NCI-H128 (cell line): ENCODE measurements around the gene KIF3A.

Source experiments
- DNase-seq: peaks from one replicate; lab custom pipeline; 2025; ENCODE audit not compliant: unreplicated experiment; lab: John Stamatoyannopoulos, UW

The KIF3A gene

DNA sequence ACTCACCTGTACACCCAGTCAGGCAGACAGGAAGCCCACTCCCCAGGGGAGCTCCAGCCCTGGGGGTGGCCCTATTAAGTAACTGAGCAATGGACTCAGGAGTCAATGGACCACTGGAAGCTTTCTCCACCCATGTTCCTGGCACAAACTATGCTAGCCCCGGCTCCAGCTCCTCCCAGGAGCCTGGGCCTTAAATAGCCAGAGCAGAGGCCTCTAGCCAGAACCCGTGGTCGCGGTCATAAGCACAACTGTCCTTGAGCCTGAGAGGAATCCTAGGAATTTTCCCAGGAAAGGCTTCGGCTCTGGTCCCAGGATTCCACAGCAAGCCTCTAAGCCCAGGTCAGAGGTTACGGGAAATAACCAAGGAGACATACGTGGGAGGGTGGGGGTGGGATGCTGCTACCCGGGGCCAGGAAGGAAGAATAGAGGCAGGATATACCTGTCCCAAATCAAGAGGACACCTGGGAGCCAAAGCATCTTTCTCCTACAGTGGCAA, 34.2 kb upstream of the KIF3A start:
- no peak for DNase-seq

DNA sequence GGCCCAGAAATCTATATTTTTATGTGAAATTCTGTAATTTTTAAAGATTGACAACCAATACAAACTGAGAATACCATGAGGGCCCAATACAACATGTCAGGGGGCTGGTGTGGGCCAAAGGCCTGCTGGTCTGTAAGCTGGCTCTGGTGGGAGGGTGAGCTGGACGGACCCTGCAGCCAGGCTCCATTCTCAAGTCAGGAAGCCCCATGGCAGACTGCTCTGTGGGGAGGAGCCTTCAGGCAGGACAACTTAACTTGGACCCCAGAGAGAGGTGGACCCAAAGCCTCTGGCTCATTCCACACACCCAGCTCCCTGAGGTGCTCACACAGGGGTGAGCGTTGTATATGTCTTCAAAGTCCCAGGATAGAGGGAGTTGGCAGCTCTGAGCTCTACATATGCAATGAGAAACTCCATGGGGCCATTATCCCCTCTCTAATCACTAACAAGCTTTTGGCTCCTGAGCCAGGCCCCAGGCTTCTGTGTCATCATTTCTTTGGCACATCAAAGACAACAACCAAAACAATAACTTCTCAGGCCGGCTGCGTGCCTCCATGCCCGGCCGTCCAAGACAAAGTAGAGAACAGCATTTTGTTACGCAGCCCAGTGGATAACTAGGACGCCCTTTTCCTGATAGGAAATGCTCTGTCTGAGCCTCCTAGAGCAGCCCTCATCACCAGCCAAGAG, 33.3 kb upstream of the KIF3A start:
- DNase-seq: no peak

DNA sequence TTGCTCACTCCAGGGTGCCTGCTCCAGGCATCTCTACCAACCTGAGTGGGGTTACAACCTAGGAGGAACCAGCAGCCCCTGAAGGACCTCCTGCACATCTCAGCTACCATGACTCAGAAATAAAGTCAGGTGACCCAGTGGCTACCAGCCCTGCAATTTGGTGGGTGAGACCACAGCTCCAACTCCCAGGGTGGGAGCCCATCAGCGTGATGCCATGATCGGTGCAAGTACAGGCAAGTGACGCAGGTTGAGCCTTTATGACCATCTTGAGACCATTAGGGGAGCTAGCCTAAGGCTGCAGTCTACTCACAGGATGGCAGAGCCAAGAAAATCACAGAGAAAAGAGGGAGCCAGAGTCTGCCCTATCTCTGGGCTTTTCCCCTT, 31.1 kb upstream of the KIF3A start:
- no peak for DNase-seq

- no peak for DNase-seq
Observed at GRCh38 chr5:132767150-132767549, 29.8 kb upstream of the KIF3A start.

- no peak for DNase-seq
Observed at GRCh38 chr5:132766806-132767055, 29.4 kb upstream of the KIF3A start.

DNA sequence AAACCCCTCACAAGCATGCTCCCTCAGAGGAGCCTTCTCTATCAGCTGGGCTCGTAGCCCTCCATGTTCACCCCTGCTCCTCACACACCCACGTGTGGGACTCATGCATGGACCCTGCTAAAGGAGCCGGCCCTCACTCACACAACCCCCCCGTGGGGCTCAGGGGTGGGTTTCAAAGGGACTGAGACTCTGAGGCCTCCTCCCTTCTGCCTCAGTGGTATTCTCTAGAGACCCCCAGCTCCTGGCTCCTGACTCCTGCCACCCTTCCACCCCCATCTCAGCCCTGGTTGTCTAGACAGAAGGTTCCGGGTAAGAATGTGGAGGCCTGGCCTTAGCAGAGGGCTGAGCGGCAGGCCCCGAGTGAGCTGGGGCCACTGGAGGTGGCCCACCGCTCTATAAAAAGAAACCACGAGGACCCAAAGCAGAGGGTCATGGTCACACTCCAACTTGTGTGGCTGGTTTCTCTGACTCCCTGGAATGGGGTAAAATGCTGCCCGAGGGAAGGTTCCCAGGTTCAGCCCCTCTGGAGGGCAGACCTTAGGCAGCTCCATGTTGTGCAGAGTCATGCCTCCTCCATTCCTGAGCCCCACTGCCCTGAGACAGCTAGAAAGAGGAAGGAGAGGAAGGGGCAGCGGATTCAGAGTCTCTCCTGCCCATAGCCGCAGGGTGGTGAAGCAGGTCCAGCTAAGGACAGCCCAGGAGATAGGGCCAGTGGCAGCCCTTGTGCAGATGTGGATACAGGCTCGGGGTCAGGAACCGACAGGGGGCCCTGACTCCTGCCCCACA, 28.9 kb upstream of the KIF3A start:
- no peak for DNase-seq

GRCh38 chr5:132765311-132766019, 28.1 kb upstream of the KIF3A start:
- DNase-seq: no peak

DNA sequence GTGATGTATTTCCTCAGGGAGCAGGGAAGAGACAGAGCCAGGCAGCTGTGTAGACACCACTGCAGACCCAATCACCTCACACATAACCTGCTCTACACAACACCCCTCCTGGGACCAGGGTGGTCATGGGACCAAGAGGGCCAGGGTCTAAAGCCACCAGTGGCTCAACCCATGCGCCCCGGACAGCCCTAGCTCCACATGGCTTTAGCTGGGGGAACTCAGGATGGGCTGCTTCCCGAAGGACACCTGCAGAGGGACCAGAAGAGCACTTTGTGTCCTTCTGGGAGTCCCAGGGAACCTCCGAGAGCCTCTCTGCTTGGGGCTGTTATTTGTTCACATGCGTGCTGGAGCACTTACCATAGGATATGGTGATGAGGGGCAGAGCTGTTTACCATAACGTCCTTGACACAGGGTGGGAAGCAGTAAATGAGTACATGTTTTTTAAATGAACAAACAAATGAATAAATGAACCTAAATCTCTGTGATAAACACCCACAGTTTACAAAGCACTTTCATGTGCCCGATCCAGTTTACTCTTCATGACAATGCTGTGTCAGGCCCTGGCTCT, 27.4 kb upstream of the KIF3A start:
- DNase-seq: no peak

- no peak for DNase-seq
Observed at GRCh38 chr5:132764051-132764450, 26.7 kb upstream of the KIF3A start.

DNA sequence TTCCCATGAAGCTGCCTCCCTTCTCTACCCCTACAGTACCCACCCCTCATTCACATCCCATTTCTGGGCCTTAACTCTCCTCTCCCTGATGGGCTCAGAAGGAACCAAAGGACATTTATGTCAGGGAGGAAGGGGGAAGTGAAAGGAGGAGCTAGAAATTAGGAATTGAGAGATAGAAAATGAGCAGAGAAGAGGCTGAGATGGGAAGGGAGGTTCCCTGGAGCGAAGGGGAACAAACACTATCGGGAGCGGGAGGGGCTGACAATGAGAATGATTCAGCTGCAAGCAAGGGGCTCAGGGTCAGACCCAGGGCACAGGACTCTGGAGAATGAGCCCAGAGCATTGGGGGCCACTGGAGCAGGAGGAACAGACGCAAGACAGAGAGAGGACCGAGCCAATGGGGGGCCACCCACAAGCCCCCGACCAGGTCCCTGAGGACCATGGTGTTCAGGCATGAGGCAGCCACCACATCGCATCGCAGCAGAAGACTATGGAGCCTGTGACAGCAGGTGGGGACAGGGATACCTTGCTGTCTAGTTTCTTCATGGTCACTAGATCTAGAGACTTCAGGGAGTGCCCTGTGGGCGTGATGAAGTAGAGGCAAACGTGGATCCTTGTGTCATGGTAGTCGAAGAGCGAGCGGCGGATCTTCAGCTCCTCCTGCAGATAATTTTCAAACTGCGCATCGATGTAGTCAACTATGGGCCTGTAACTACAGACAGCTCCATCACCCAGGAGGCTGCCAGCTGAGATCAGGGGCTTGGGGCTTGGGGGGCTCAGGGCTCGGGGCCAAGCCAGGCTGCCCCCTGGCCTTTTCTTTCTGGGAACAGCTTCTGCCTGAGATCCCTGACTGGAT, 26.1 kb upstream of the KIF3A start:
- DNase-seq: no peak

DNA sequence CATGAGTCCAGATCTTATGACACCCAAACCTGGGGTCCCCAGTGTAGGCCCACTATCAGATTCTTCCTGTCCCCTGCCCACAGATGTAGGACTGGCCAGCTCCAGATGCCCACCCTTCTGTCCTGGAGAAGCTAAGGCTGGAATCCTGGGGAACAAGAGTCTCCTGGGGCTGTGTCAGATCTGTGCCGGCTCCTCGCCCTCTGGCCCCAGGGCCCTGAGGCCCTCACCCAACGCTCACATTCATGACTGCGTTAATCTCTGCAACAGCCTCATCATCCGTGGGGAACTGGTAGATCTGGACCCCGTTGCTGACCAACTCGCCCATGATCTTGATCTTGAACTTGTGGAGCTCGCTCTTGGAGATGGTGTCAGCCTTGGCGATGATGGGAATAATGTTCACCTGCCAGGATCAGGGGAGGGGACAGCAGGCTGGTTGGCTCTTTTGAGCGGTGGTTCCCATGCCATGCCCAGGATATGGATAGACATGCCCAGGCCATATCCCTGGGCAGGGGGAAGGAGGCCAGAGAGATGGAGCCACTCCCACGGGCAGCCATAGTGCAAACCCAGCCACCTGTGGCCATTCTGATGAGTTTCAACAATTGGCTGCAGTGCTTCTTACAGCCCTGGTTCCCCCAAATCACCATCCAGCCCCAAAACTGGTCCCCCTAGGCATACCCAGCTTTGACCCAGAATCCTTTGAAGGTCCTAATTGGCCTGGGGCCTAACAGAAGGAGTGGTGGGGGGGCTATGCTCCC, 25.1 kb upstream of the KIF3A start:
- DNase-seq: no peak

DNA sequence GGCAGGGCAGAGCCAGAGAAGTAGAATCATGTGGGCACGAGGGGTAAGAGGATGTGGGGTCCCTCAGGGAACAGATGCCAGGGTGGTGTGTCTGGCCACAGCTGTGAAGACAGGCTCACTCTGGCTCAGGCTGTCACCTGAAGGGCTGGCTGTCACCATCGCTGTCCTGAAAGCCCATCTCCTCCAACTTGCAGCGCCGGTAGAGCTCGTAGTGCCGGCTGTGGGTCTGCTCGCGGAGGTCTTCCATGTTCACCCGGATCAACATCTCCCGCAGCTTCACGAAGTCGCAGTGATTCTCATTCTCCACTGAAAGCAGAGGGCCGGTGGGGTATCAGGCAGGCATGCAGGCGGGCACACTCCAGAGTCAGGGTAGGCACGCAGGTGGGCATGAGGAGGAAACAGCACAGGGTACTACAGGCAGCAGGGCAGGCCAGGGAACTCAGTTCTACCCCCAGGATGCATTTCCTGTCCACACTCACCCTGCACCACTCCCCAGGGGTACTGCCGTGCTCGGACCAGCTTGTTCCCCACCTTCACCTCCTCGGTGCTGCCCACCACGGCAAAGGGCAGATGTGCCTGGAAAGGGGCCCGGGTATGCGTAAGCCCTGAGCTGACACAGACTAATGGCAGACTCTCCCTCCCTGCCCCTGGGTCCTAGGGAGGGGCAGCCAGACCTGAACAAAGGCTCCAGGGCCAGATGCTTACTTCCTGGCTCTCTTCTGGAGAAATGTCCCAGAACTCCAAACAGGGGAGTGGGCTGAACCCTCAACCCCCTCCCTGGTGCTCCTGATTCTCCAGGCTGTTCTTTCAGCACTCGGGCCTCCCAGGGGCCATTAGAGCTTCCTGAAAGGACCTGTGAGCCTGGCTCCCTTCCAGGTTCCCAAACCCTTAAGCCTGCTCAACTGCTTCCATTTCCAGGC, 24.2 kb upstream of the KIF3A start:
- DNase-seq: no peak

GRCh38 chr5:132760601-132761317, 23.4 kb upstream of the KIF3A start:
- DNase-seq: no peak

GRCh38 chr5:132760049-132760420, 22.7 kb upstream of the KIF3A start:
- DNase-seq: no peak

GRCh38 chr5:132759114-132760048, 22.0 kb upstream of the KIF3A start:
- no peak for DNase-seq

DNA sequence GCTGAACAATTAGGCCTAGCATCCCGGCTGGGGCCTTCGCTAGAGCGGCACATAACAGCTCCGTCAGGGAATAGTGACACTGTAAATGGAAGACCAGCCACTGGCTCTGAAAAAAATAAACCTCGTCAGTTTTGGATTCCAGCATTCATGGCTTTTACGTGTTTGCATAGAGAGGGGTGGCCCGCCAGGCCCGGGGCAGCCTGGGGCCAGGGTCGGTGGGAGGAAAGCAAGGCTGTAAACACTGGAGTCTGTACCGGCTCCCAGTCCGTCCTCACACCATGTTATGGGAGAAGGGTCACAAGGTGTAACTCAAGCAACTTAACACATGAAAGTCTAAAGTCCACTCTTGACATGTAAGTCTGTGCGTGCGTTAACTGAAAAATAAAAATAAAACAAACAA, 21.1 kb upstream of the KIF3A start:
- DNase-seq: no peak

- DNase-seq: no peak
Observed at GRCh38 chr5:132756542-132756941, 19.2 kb upstream of the KIF3A start.

DNA sequence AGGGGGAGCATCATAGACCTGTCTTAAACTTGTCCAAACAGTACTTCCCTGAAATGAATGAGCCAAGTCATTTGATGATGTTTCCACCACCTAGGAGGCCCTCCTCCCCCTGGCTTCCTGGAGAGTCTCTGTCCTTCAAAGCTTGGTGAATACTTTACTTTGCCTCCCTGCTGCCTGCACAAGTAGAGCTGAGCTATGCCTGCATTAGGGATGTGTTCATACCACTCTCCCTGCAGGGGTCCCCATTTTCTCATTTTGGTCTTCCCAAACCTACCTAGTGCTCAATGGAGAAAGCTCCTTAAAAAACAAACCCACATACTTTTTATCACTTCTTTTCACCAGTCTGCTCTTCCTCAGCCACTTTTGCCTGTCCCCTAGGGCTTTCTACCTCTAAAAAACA, 17.6 kb upstream of the KIF3A start:
- DNase-seq: no peak
